Measurements from ENCODE around the gene MYO5A. TPM values are rescaled to one million over a fixed set of nuclear protein-coding genes. Genes with fewer than 3 reads are reported as not detected.

Gene MYO5A
- total RNA-seq, 1 experiment from 2014 or later, result 29.2 TPM

DNA sequence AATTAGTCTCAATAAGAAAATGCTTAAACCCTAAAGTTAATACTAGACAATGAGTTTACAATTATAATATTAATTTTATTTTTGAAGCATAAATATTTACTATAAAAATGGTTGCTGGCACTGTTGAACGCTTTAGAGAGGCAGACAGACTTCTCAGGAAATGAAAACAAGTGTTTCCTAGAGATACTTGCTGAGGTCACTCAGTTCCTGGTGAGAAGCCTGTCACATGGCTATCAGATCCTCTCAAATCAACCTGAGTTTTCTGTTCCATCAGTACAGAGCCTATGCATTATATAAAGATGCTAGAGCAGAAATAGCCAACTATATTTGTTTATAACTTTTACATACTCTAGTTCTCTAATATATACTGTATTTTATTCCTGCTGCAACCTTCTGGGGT, 109.2 kb downstream of the MYO5A start (continued):
- TF ChIP-seq, protein P1, sequence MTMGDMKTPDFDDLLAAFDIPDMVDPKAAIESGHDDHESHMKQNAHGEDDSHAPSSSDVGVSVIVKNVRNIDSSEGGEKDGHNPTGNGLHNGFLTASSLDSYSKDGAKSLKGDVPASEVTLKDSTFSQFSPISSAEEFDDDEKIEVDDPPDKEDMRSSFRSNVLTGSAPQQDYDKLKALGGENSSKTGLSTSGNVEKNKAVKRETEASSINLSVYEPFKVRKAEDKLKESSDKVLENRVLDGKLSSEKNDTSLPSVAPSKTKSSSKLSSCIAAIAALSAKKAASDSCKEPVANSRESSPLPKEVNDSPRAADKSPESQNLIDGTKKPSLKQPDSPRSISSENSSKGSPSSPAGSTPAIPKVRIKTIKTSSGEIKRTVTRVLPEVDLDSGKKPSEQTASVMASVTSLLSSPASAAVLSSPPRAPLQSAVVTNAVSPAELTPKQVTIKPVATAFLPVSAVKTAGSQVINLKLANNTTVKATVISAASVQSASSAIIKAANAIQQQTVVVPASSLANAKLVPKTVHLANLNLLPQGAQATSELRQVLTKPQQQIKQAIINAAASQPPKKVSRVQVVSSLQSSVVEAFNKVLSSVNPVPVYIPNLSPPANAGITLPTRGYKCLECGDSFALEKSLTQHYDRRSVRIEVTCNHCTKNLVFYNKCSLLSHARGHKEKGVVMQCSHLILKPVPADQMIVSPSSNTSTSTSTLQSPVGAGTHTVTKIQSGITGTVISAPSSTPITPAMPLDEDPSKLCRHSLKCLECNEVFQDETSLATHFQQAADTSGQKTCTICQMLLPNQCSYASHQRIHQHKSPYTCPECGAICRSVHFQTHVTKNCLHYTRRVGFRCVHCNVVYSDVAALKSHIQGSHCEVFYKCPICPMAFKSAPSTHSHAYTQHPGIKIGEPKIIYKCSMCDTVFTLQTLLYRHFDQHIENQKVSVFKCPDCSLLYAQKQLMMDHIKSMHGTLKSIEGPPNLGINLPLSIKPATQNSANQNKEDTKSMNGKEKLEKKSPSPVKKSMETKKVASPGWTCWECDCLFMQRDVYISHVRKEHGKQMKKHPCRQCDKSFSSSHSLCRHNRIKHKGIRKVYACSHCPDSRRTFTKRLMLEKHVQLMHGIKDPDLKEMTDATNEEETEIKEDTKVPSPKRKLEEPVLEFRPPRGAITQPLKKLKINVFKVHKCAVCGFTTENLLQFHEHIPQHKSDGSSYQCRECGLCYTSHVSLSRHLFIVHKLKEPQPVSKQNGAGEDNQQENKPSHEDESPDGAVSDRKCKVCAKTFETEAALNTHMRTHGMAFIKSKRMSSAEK (CRISPR knock-in tag; IDR thresholded peaks at IDR 0.05; ENCODE audit: borderline replicate concordance), result no peak
- TF ChIP-seq, protein P2, sequence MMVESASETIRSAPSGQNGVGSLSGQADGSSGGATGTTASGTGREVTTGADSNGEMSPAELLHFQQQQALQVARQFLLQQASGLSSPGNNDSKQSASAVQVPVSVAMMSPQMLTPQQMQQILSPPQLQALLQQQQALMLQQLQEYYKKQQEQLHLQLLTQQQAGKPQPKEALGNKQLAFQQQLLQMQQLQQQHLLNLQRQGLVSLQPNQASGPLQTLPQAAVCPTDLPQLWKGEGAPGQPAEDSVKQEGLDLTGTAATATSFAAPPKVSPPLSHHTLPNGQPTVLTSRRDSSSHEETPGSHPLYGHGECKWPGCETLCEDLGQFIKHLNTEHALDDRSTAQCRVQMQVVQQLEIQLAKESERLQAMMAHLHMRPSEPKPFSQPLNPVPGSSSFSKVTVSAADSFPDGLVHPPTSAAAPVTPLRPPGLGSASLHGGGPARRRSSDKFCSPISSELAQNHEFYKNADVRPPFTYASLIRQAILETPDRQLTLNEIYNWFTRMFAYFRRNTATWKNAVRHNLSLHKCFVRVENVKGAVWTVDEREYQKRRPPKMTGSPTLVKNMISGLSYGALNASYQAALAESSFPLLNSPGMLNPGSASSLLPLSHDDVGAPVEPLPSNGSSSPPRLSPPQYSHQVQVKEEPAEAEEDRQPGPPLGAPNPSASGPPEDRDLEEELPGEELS (CRISPR knock-in tag; IDR thresholded peaks at IDR 0.05), result no peak
- TF ChIP-seq HMGA2 (CRISPR knock-in tag; IDR thresholded peaks at IDR 0.05) (no peak), IRF2 (CRISPR knock-in tag; IDR thresholded peaks at IDR 0.05; ENCODE audit: borderline replicate concordance, low read depth) (no peak)

DNA sequence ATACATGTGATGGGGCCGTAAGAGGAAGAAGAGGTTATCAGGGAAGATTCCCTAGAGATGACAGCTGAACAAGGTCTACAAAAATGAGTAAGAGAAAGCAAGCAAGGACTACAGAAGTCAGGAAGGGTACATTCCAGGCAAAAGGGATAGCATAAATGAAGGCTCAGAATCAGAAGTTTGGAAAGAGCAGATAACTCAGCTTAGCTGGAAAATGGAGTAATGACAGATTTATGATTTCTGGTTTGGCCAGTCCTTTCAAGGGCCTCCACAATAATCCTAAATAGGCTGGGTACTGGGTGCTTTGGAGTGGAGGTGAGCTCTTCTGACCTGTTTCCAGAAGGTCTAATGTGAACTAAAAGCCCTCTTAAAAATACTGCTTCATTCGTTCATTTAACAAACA, 110.7 kb downstream of the MYO5A start:
- no peaks in the 10 kb centered on the region for H3K36me3 Mint-ChIP-seq
- no peak overlapping the region for H3K4me3 Mint-ChIP-seq
- H3K27me3 Mint-ChIP-seq (ENCODE audit: low read depth), result no peaks in the 10 kb centered on the region
- POLR2A ChIA-PET, result no interaction called here
- H3K27ac Mint-ChIP-seq, result no peak overlapping the region
- H3K9me3 Mint-ChIP-seq, result no peaks in the 10 kb centered on the region
- ATAC-seq (no peak), DNase-seq (ENCODE audit: low spot score) (no peak)
- TF ChIP-seq ZNF671 (CRISPR knock-in tag; IDR thresholded peaks at IDR 0.05), result no peak
- no peak for TF ChIP-seq ZNF138 (CRISPR knock-in tag; conservative IDR thresholded peaks at IDR 0.05)
- TF ChIP-seq ZNF219 (CRISPR knock-in tag; IDR thresholded peaks at IDR 0.05; ENCODE audit: borderline replicate concordance), result no peak
- CTCF ChIA-PET, result interaction anchor here (0.6 kb wide), 1 partner anchor 100 kb away, joined by 4 read pairs; no protein-coding TSS in a partner anchor
- peaks cover 9% of the 10 kb centered on the region for H3K4me1 Mint-ChIP-seq

DNA sequence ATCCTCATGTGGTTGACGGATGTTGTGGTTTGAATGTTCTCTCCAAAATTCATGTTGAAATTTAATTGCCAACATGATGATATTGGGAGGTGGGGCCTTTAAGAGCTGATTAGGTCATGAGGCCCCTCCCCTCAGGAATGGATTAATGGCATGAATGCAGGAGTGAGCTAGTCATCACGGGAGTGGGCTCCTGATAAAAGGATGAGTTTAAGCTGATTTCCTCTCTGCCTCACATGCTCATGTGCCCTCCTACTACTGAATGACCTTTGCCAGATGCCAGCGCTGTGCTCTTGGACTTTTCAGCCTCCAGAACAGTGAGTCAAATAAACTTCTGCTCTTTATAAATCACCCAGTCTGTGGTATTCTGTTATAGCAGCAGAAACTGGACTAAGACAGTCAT, 111.2 kb downstream of the MYO5A start:
- DNase-seq (ENCODE audit: low spot score) (no peak), ATAC-seq (no peak)
- CTCF ChIA-PET, result interaction anchor here (0.6 kb wide), 1 partner anchor 100 kb away, joined by 4 read pairs; no protein-coding TSS in a partner anchor
- TF ChIP-seq ESRRA (CRISPR knock-in tag; IDR thresholded peaks at IDR 0.05; ENCODE audit: borderline replicate concordance), result no peak
- no peak for TF ChIP-seq TEAD4 (CRISPR knock-in tag; IDR thresholded peaks at IDR 0.05)
- no peak for TF ChIP-seq MXD4 (CRISPR knock-in tag; IDR thresholded peaks at IDR 0.05; ENCODE audit: borderline replicate concordance)
- TF ChIP-seq ZNF219 (CRISPR knock-in tag; IDR thresholded peaks at IDR 0.05; ENCODE audit: borderline replicate concordance), result no peak
- TF ChIP-seq, protein P3, sequence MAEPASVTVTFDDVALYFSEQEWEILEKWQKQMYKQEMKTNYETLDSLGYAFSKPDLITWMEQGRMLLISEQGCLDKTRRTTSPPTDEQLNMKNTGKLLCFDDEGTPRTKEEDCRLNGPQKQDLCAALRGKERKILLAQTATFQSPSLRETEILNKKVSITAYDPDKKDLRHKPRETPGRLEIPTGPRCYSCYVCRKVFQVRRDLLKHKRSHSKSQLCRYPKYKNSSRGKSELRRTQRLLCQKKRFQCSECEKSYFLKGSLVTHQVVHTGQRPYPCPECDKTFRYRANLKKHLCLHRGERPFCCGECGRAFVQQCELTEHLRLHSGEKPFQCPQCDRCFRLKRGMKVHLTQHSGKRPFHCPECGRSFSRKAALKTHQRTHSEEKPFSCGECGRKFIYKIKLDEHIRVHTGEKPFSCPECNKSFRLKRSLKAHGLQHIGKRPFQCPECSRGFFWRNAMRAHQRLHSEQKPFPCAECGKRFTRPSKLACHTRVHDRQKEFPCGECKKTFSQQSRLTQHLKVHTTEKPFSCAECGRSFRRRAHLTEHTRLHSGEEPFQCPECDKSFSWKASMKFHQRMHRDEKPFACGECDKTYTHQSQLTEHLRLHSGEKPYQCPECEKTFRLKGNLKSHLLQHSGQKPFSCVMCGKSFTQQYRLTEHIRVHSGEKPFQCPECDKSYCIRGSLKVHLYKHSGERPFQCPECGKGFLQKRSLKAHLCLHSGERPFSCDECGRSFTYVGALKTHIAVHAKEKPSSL (CRISPR knock-in tag; conservative IDR thresholded peaks at IDR 0.05), result no peak
- no peak for TF ChIP-seq SMAD4 (CRISPR knock-in tag; IDR thresholded peaks at IDR 0.05)
- TF ChIP-seq CREB1 (CRISPR knock-in tag; IDR thresholded peaks at IDR 0.05), result no peak
- no peak for TF ChIP-seq ZNF121 (CRISPR knock-in tag; IDR thresholded peaks at IDR 0.05)
- TF ChIP-seq RELA (CRISPR knock-in tag; IDR thresholded peaks at IDR 0.05; ENCODE audit: borderline replicate concordance), result no peak
- no peak for TF ChIP-seq CREM (CRISPR knock-in tag; IDR thresholded peaks at IDR 0.05)
- TF ChIP-seq, protein P4, sequence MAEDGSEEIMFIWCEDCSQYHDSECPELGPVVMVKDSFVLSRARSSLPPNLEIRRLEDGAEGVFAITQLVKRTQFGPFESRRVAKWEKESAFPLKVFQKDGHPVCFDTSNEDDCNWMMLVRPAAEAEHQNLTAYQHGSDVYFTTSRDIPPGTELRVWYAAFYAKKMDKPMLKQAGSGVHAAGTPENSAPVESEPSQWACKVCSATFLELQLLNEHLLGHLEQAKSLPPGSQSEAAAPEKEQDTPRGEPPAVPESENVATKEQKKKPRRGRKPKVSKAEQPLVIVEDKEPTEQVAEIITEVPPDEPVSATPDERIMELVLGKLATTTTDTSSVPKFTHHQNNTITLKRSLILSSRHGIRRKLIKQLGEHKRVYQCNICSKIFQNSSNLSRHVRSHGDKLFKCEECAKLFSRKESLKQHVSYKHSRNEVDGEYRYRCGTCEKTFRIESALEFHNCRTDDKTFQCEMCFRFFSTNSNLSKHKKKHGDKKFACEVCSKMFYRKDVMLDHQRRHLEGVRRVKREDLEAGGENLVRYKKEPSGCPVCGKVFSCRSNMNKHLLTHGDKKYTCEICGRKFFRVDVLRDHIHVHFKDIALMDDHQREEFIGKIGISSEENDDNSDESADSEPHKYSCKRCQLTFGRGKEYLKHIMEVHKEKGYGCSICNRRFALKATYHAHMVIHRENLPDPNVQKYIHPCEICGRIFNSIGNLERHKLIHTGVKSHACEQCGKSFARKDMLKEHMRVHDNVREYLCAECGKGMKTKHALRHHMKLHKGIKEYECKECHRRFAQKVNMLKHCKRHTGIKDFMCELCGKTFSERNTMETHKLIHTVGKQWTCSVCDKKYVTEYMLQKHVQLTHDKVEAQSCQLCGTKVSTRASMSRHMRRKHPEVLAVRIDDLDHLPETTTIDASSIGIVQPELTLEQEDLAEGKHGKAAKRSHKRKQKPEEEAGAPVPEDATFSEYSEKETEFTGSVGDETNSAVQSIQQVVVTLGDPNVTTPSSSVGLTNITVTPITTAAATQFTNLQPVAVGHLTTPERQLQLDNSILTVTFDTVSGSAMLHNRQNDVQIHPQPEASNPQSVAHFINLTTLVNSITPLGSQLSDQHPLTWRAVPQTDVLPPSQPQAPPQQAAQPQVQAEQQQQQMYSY (CRISPR knock-in tag; IDR thresholded peaks at IDR 0.05), result no peak
- TF ChIP-seq, protein P5, sequence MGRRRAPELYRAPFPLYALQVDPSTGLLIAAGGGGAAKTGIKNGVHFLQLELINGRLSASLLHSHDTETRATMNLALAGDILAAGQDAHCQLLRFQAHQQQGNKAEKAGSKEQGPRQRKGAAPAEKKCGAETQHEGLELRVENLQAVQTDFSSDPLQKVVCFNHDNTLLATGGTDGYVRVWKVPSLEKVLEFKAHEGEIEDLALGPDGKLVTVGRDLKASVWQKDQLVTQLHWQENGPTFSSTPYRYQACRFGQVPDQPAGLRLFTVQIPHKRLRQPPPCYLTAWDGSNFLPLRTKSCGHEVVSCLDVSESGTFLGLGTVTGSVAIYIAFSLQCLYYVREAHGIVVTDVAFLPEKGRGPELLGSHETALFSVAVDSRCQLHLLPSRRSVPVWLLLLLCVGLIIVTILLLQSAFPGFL (CRISPR knock-in tag; IDR thresholded peaks at IDR 0.05; ENCODE audit: borderline replicate concordance), result no peak
- no peak for TF ChIP-seq FOXP1 (CRISPR knock-in tag; IDR thresholded peaks at IDR 0.05; ENCODE audit: borderline replicate concordance)
- TF ChIP-seq RORB (CRISPR knock-in tag; IDR thresholded peaks at IDR 0.05), result no peak

More for the DNA sequence above, 111.2 kb downstream of the MYO5A start:
- H3K27me3 Mint-ChIP-seq (ENCODE audit: low read depth), result no peaks in the 10 kb centered on the region
- no peak overlapping the region for H3K4me3 Mint-ChIP-seq
- no peaks in the 10 kb centered on the region for H3K9me3 Mint-ChIP-seq
- peaks cover 9% of the 10 kb centered on the region for H3K4me1 Mint-ChIP-seq
- H3K27ac Mint-ChIP-seq, result no peak overlapping the region
- POLR2A ChIA-PET, result interaction anchor here (0.8 kb wide), 1 partner anchor 13 kb away, joined by 3 read pairs; no protein-coding TSS in a partner anchor
- H3K36me3 Mint-ChIP-seq, result no peaks in the 10 kb centered on the region
